Measurements from ENCODE around the gene NCOA5. TPM values are rescaled to one million over a fixed set of nuclear protein-coding genes. Genes with fewer than 3 reads are reported as not detected.

Gene NCOA5
- total RNA-seq, 2 experiments from 2014 or later: 9.7 to 10.5 TPM

Other genes starting within 250 kb of the NCOA5 start
- gene ACOT8, start 232.6 kb downstream of the NCOA5 start, total RNA-seq: 10 to 100 TPM; 19.1 to 19.9 TPM
- under 1 TPM; 0.36 to 0.44 TPM for gene ZSWIM3, start 232.3 kb downstream of the NCOA5 start, total RNA-seq
- 10 to 100 TPM in 1 of 2 experiments, 1 to 10 TPM in 1; 9.3 to 10.7 TPM for gene ZSWIM1, start 208.7 kb downstream of the NCOA5 start, total RNA-seq
- 1 to 10 TPM in 1 of 2 experiments, under 1 TPM in 1; 0.49 to 1.3 TPM for gene SPATA25, start 202.3 kb downstream of the NCOA5 start, total RNA-seq
- gene NEURL2, start 198.8 kb downstream of the NCOA5 start, total RNA-seq: 1 to 10 TPM; 1.5 to 2.5 TPM
- 10 to 100 TPM; 40.3 to 42.6 TPM for gene CTSA, start 198.6 kb downstream of the NCOA5 start, total RNA-seq
- not detected for gene PLTP, start 177.8 kb downstream of the NCOA5 start, total RNA-seq
- gene PCIF1, start 155.3 kb downstream of the NCOA5 start, total RNA-seq: 100 to 1,000 TPM; 100 TPM
- gene ZNF335, start 117.8 kb downstream of the NCOA5 start, total RNA-seq: 10 to 100 TPM; 67.3 to 74.6 TPM
- 1 to 10 TPM; 1.6 to 2.2 TPM for gene MMP9, start 81.1 kb downstream of the NCOA5 start, total RNA-seq
- gene SLC12A5, start 60.7 kb downstream of the NCOA5 start, total RNA-seq: 1 to 10 TPM; 1.3 to 2.4 TPM
- gene CD40, start 28.4 kb upstream of the NCOA5 start, total RNA-seq: 1 to 10 TPM; 1.0 to 1.2 TPM
- not detected for gene CDH22, start 218.5 kb upstream of the NCOA5 start, total RNA-seq